GM06990 (cell line): Measurements from ENCODE around the gene GPHN.
"Not testable (repeated sequence)": the region's sequence is repeated elsewhere in the genome, so short reads cannot be mapped to it uniquely, and the experiment has no call there.

Experiments
- DNase-seq: peaks from one replicate; pipeline ENCODE4 v3.0.0-alpha.2; 2011; ENCODE audit not compliant: insufficient read length; ENCODE audit errors: extremely low read depth
- H3K27me3 ChIP-seq: replicated peaks from 2 replicates; pipeline ENCODE4 v1.6.0; 2011; ENCODE audit warnings: low read length; ENCODE audit not compliant: control insufficient read depth, insufficient read depth
- H3K36me3 ChIP-seq: 2 replicates; pipeline ENCODE4 v1.5.1; 2011; ENCODE audit warnings: low read length; ENCODE audit not compliant: control insufficient read depth, insufficient read depth
- H3K4me3 ChIP-seq: replicated peaks from 2 replicates; pipeline ENCODE4 v1.5.1; 2011; ENCODE audit warnings: low read depth, mild to moderate bottlenecking, control low read depth, low read length
- CTCF ChIP-seq: IDR thresholded peaks from 2 replicates; pipeline ENCODE4 v1.5.1; 2011; ENCODE audit warnings: low read length, control low read depth, mild to moderate bottlenecking, inconsistent platforms; ENCODE audit not compliant: insufficient read depth, poor library complexity, severe bottlenecking

The GPHN gene

GRCh38 chr14:66563731-66564130, 55.8 kb downstream of the GPHN start:
- no peak overlapping the region for H3K4me3 ChIP-seq
- H3K27me3 ChIP-seq: no peaks in the 10 kb centered on the region
- H3K36me3 ChIP-seq: no peaks in the 10 kb centered on the region
- no peak for DNase-seq
- no peak for TF ChIP-seq CTCF

- Histone ChIP-seq H3K4me3 (no peak overlapping the region), H3K27me3 (no peaks in the 10 kb centered on the region), H3K36me3 (no peaks in the 10 kb centered on the region)
- TF ChIP-seq CTCF: no peak
- DNase-seq: no peak
These were observed 60.3 kb downstream of the GPHN start for GRCh38 chr14:66568220-66568619.

GRCh38 chr14:66572826-66573225, 64.9 kb downstream of the GPHN start:
- no peak for DNase-seq
- H3K36me3 ChIP-seq: no peaks in the 10 kb centered on the region
- no peak overlapping the region for H3K4me3 ChIP-seq
- TF ChIP-seq CTCF: no peak
- no peaks in the 10 kb centered on the region for H3K27me3 ChIP-seq

GRCh38 chr14:66575014-66575413, 67.1 kb downstream of the GPHN start:
- TF ChIP-seq CTCF: no peak
- no peak for DNase-seq
- no peak overlapping the region for H3K4me3 ChIP-seq
- no peaks in the 10 kb centered on the region for H3K36me3 ChIP-seq
- H3K27me3 ChIP-seq: no peaks in the 10 kb centered on the region

- TF ChIP-seq CTCF: no peak
- DNase-seq: no peak
- Histone ChIP-seq H3K36me3 (no peaks in the 10 kb centered on the region), H3K27me3 (no peaks in the 10 kb centered on the region), H3K4me3 (no peak overlapping the region)
These were observed 68.0 kb downstream of the GPHN start for GRCh38 chr14:66575939-66576338.

- H3K36me3 ChIP-seq, H3K27me3 ChIP-seq, H3K4me3 ChIP-seq, DNase-seq: not testable (repeated sequence)
These were observed 79.8 kb downstream of the GPHN start for GRCh38 chr14:66587753-66588152.
